Measurements from ENCODE around the gene ACBD7.

ACBD7 gene

DNA sequence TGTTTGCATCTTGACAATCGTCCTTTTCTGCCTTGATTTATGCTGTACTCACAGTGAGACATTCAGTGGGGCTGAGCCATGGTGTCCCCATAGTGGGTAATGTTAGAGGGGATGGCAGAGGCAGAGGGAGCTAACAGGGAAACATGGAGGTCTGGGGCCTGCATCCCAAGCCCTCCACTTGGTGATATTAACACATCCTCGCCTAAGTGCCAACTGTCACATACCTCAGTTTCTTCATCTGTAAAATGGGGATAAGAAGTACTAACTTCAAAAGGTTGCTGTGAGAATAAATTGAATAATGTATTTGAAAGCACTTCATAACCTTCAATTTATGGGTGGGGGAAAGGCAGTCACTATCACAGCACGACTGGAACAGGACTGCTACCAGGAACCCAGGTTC is 36.3 kb upstream of the ACBD7 start:
- Histone ChIP-seq H3K36me3 (replicated peaks) (peaks cover 42% of the 10 kb centered on the region), H3K4me3 (ENCODE audit: low read depth, low read length) (no peak overlapping the region), H3K27ac (no peak overlapping the region), H3K27me3 (replicated peaks) (no peaks in the 10 kb centered on the region)
- TF ChIP-seq, protein P1, sequence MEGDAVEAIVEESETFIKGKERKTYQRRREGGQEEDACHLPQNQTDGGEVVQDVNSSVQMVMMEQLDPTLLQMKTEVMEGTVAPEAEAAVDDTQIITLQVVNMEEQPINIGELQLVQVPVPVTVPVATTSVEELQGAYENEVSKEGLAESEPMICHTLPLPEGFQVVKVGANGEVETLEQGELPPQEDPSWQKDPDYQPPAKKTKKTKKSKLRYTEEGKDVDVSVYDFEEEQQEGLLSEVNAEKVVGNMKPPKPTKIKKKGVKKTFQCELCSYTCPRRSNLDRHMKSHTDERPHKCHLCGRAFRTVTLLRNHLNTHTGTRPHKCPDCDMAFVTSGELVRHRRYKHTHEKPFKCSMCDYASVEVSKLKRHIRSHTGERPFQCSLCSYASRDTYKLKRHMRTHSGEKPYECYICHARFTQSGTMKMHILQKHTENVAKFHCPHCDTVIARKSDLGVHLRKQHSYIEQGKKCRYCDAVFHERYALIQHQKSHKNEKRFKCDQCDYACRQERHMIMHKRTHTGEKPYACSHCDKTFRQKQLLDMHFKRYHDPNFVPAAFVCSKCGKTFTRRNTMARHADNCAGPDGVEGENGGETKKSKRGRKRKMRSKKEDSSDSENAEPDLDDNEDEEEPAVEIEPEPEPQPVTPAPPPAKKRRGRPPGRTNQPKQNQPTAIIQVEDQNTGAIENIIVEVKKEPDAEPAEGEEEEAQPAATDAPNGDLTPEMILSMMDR (IDR thresholded peaks at IDR 0.05; ENCODE audit: low read depth, low read length, missing control alignments): no peak
- in situ Hi-C loops (cut with HindIII; ENCODE audit: low pct_ligation_motif_present, low sequenced_read_pairs): no loop called here
- DNase-seq: no peak

DNA sequence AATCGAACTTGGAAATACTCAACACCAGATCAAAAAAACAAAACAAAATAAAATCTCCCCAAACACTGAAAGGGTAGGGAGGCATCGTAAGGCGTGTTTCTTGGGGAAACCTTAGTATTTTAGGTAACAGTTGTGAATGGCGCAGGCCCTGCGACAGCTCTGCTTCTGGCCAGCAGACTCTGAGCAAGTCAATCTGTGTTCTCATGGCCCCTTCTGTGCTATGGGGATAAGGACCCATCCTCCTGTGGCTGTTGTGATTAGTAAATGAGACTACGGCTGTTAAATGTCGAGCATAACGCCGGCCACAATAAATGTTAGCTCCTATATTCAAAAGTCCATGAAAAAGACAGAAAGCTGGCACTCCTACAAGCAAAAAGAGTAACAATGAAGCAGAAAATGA is 35.6 kb upstream of the ACBD7 start:
- in situ Hi-C loops (cut with HindIII; ENCODE audit: low pct_ligation_motif_present, low sequenced_read_pairs): no loop called here
- H3K4me3 ChIP-seq (ENCODE audit: low read depth, low read length): no peak overlapping the region
- H3K36me3 ChIP-seq (replicated peaks): peaks cover 42% of the 10 kb centered on the region
- TF ChIP-seq, protein P1 (IDR thresholded peaks at IDR 0.05; ENCODE audit: low read depth, low read length, missing control alignments): no peak
- H3K27me3 ChIP-seq (replicated peaks): no peaks in the 10 kb centered on the region
- H3K27ac ChIP-seq: peak overlapping the region; percentile 90
- no peak for DNase-seq

DNA sequence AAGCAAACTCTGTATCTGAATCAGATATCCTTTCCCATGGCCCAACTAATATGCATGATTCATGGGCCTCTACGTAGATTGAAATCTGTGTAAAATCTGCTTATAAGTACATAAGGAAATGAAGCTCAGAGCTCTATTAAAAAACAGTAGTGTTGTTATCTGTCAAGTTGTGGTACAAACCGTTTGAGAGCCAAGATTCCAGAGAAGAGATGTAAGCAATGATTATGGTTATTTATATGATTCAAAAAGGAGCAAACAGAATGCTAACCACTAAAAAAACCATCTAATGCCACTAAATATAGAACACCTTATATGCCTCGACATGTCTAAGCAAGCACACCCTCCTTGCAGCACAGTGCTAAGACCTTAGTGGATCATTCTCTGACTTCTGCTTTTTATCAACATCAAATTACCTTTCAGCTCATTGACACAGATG is 35.2 kb upstream of the ACBD7 start:
- Histone ChIP-seq H3K4me3 (ENCODE audit: low read depth, low read length) (no peak overlapping the region), H3K36me3 (replicated peaks) (peaks cover 46% of the 10 kb centered on the region)

DNA sequence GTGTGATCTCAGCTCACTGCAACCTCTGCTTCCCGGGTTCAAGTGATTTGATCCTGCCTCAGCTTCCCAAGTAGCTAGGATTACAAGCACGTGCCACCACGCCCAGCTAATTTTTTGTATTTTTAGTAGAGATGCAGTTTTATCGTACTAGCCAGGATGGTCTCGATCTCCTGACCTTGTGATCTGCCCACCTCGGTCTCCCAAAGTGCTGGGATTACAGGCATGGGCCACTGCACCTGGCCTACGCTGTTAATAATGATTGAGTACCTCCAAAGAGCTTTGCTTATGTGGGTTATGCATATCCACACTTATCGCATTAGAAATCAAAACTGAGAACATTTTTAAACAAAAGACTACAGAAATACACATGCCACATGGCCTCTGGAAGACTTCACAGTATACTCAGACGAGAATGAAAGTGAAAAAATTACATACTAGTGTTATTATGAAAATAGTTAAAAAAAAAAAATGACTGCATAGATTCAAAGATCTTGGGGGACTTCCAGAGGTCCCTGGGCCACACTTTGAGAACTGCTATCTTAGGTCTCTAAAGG is 34.0 kb upstream of the ACBD7 start:
- DNase-seq: no peak
- no peaks in the 10 kb centered on the region for H3K27me3 ChIP-seq (replicated peaks)
- H3K27ac ChIP-seq: peak overlapping the region; percentile 90
- peaks cover 40% of the 10 kb centered on the region for H3K36me3 ChIP-seq (replicated peaks)
- TF ChIP-seq, protein P1 (IDR thresholded peaks at IDR 0.05; ENCODE audit: low read depth, low read length, missing control alignments): no peak
- H3K4me3 ChIP-seq (ENCODE audit: low read depth, low read length): no peak overlapping the region
- in situ Hi-C loops (cut with HindIII; ENCODE audit: low pct_ligation_motif_present, low sequenced_read_pairs): no loop called here

More for the DNA sequence above, 35.2 kb upstream of the ACBD7 start:
- peak overlapping the region; percentile 90 for H3K27ac ChIP-seq
- DNase-seq: peak; percentile 74
- H3K27me3 ChIP-seq (replicated peaks): no peaks in the 10 kb centered on the region
- TF ChIP-seq, protein P1 (IDR thresholded peaks at IDR 0.05; ENCODE audit: low read depth, low read length, missing control alignments): no peak
- in situ Hi-C loops (cut with HindIII; ENCODE audit: low pct_ligation_motif_present, low sequenced_read_pairs): no loop called here

DNA sequence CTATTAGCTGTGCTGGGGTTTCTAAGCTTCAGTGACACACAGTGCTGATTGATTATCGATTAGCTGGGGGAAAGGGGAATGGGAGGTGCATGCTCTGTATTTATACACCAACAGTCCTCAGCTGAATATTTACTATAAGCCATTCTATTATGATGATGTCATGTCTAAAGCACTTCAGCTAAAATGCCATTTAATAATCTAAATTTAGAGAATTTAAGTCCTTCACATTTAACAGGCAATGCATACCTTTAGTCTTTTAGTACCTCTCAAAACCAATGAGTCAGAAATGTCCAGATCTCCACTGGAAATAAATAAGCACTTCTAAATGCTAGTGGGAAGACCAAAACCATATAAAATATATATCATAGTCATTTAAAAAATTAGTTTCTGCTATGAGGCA is 33.1 kb upstream of the ACBD7 start:
- in situ Hi-C loops (cut with HindIII; ENCODE audit: low pct_ligation_motif_present, low sequenced_read_pairs): no loop called here
- Histone ChIP-seq H3K27ac (peak overlapping the region; percentile 90), H3K4me3 (ENCODE audit: low read depth, low read length) (no peak overlapping the region), H3K27me3 (replicated peaks) (no peaks in the 10 kb centered on the region), H3K36me3 (replicated peaks) (peaks cover 42% of the 10 kb centered on the region)
- DNase-seq: no peak
- TF ChIP-seq, protein P1 (IDR thresholded peaks at IDR 0.05; ENCODE audit: low read depth, low read length, missing control alignments): no peak

DNA sequence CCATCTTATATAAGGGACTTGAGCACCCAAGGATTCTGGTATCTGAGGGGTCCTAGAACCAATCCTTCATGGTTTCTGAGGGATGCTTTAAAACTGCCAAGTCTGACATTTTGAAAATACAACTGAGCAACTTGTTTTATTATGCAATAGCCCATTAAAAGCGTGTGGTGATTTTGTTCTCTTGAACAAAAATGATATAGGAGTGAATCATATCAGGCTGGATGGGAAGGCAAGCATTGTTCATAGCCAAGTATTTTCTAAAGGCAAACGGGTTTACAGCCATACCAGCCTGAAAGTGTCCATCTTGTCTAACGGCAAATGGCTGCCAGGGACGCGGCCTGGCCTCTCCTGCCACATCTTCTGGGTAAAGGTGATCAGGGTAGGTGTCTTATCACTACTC is 31.9 kb upstream of the ACBD7 start:
- Histone ChIP-seq H3K36me3 (replicated peaks) (peaks cover 39% of the 10 kb centered on the region), H3K27ac (peak overlapping the region; percentile 56)

More for the DNA sequence above, 31.9 kb upstream of the ACBD7 start:
- H3K4me3 ChIP-seq (ENCODE audit: low read depth, low read length): no peak overlapping the region
- in situ Hi-C loops (cut with HindIII; ENCODE audit: low pct_ligation_motif_present, low sequenced_read_pairs): no loop called here
- TF ChIP-seq, protein P1 (IDR thresholded peaks at IDR 0.05; ENCODE audit: low read depth, low read length, missing control alignments): no peak
- no peaks in the 10 kb centered on the region for H3K27me3 ChIP-seq (replicated peaks)
- peak; percentile 49 for DNase-seq

All from brain microvascular endothelial cell (primary cell).